DND-41 (cell line): ENCODE measurements around the gene GPR42.

Experiments
- EZH2 ChIP-seq: IDR thresholded peaks from 3 replicates; pipeline ENCODE4 v1.6.1; 2012; ENCODE audit warnings: borderline replicate concordance, low read depth, mild to moderate bottlenecking, moderate library complexity, low read length, inconsistent platforms; ENCODE audit not compliant: severe bottlenecking
- TF ChIP-seq, protein P1 (sequence below): IDR thresholded peaks from 2 replicates; pipeline ENCODE4 v1.5.1; 2012; ENCODE audit warnings: borderline replicate concordance, low read length, moderate library complexity, mild to moderate bottlenecking; ENCODE audit not compliant: poor library complexity, severe bottlenecking; ENCODE audit errors: extremely low read depth

DNA sequence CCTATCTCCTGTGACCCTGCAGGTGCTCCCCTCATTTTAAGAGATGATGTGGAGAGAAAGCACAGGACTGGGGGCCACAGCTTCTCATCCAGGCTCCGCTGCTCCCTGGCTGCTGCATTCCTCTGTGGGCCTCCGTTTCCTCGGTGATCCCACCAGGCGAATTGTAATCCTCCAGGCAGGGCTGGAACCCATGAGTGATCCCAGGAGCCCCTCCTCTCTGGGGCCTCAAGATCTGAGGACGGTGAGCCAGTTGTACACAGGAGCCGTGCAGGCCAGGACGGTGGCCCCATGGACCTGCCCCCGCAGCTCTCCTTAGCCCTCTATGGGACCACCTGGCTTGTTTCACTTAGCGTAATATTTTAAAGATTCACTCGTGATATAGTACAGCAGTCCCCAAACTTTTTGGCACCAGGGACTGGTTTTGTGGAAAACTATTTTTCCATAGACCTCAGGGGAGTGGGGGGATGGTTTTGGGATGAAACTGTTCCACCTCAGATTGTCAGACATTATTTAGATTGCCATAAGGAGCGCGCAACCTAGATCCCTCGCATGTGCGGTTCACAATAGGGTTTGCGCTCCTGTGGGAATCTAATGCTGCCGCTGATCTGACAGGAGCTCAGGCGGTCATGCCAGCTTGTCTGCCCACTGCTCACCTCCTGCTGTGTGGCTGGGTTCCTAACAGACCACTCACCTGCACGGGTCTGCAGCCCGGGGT is 7.0 kb upstream of the GPR42 start:
- TF ChIP-seq, protein P1, sequence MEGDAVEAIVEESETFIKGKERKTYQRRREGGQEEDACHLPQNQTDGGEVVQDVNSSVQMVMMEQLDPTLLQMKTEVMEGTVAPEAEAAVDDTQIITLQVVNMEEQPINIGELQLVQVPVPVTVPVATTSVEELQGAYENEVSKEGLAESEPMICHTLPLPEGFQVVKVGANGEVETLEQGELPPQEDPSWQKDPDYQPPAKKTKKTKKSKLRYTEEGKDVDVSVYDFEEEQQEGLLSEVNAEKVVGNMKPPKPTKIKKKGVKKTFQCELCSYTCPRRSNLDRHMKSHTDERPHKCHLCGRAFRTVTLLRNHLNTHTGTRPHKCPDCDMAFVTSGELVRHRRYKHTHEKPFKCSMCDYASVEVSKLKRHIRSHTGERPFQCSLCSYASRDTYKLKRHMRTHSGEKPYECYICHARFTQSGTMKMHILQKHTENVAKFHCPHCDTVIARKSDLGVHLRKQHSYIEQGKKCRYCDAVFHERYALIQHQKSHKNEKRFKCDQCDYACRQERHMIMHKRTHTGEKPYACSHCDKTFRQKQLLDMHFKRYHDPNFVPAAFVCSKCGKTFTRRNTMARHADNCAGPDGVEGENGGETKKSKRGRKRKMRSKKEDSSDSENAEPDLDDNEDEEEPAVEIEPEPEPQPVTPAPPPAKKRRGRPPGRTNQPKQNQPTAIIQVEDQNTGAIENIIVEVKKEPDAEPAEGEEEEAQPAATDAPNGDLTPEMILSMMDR = no peak
- no peak for TF ChIP-seq EZH2
